Peyer's patch (tissue), 4 donors: ENCODE results near the gene WFS1. TPM values are rescaled to one million over a fixed set of nuclear protein-coding genes. Genes with fewer than 3 reads are reported as not detected.

Experiments used
- DNase-seq, 3 donors: peaks; one replicate each; pipeline ENCODE4 v3.0.0-alpha.2; 2017 to 2019
- H3K27ac ChIP-seq, 4 donors: fragments of 200-600 bp; sonication (generic); one replicate each; pipeline ENCODE4 v1.5.1; 2016 to 2019
- H3K27me3 ChIP-seq, 2 donors: fragments of 200-600 bp; sonication (generic); one replicate each; pipeline ENCODE4 v1.5.1; 2019
- H3K36me3 ChIP-seq, 3 donors: fragments of 200-600 bp; sonication (generic); one replicate each; pipeline ENCODE4 v1.5.1; 2016 to 2019
- H3K4me1 ChIP-seq, 4 donors: fragments of 200-600 bp; sonication (generic); one replicate each; pipeline ENCODE4 v1.5.1; 2016 to 2019
- H3K4me3 ChIP-seq, 4 donors: fragments of 200-600 bp; sonication (generic); 1 replicate in 3 of 4; 2 replicates in 1 of 4; pipeline ENCODE4 v1.5.1; 2016 to 2019; ENCODE audit warnings: mild to moderate bottlenecking in 1 of 4
- H3K9me3 ChIP-seq, 4 donors: fragments of 200-600 bp; sonication (generic); one replicate each; pipeline ENCODE4 v1.5.1; 2016 to 2019; ENCODE audit warnings: mild to moderate bottlenecking in 1 of 4
- POLR2A ChIP-seq, 2 donors: fragments of 450-650 bp; IDR thresholded peaks; one replicate each; pipeline ENCODE4 v1.5.1; 2017; ENCODE audit warnings: antibody characterized with exemption in 2 of 2, mild to moderate bottlenecking in 2 of 2, moderate library complexity in 2 of 2
- total RNA-seq, 4 donors: library from RNA; depleted of rRNA; stranded (reverse); fragments of >200 nt; gene quantifications; one replicate each; pipeline ENCODE4 v1.1.0, GENCODE V29; 2016
- TF ChIP-seq, protein P1 (sequence below), 6 experiments: fragments of 450-650 bp in 4 of 6; fragments of 200-600 bp in 2 of 6; sonication (generic) in 1 of 6; IDR thresholded peaks; one replicate each; pipeline ENCODE4 v1.5.1; 2017 to 2019; ENCODE audit warnings: antibody characterized with exemption in 6 of 6, mild to moderate bottlenecking in 3 of 6, moderate library complexity in 1 of 6

WFS1 gene
- total RNA-seq, 4 donors from 2014 or later: 10.0 to 39.6 (median 30.0) TPM

DNA sequence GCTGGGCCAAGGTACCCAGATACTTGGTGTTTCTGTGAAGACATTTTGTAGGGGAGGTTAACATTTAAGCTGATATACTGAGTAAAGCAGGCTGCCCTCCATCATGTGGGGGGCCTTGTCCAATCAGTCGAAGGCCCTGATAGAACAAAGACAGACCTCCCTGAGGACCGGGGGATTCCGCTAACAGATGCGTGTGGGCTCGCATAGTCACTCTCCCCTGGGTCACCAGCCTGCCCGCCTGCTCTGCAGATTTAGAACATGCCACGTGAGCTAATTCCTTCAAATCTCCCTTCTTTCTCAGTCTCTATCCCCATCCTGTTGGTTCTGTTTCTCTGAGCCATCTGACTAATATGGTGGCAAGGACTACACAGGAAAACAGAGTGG is 60.7 kb downstream of the WFS1 start:
- H3K4me3 ChIP-seq: no peak overlapping the region
- no peak for TF ChIP-seq POLR2A (IDR thresholded peaks at IDR 0.05)
- TF ChIP-seq, protein P1, sequence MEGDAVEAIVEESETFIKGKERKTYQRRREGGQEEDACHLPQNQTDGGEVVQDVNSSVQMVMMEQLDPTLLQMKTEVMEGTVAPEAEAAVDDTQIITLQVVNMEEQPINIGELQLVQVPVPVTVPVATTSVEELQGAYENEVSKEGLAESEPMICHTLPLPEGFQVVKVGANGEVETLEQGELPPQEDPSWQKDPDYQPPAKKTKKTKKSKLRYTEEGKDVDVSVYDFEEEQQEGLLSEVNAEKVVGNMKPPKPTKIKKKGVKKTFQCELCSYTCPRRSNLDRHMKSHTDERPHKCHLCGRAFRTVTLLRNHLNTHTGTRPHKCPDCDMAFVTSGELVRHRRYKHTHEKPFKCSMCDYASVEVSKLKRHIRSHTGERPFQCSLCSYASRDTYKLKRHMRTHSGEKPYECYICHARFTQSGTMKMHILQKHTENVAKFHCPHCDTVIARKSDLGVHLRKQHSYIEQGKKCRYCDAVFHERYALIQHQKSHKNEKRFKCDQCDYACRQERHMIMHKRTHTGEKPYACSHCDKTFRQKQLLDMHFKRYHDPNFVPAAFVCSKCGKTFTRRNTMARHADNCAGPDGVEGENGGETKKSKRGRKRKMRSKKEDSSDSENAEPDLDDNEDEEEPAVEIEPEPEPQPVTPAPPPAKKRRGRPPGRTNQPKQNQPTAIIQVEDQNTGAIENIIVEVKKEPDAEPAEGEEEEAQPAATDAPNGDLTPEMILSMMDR (IDR thresholded peaks at IDR 0.05): no peak
- H3K36me3 ChIP-seq: no peaks in the 10 kb centered on the region
- no peaks in the 10 kb centered on the region for H3K4me1 ChIP-seq
- no peak for DNase-seq
- H3K27ac ChIP-seq: no peak overlapping the region
- no peaks in the 10 kb centered on the region for H3K9me3 ChIP-seq
- no peaks in the 10 kb centered on the region for H3K27me3 ChIP-seq

DNA sequence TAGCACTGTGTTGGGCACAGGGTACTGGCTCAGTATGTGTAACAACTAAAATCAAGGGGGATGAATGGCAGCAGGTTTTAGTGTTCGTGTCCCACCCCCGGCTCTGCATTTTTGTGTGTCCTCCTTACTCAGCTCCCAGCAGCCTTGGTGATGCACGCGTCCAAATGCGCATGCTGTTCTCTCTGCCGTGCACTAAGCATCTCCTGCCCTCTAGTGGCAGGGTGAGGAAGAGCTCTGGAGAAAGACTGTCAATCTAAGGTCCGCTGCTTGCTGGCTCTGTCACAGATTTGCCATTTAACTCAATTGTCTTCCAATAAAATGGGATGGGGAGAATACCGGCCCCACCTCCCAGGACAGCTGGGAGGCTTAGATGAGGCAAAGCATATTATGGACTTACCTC is 61.4 kb downstream of the WFS1 start:
- H3K4me3 ChIP-seq: no peak overlapping the region
- H3K36me3 ChIP-seq: no peaks in the 10 kb centered on the region
- H3K27me3 ChIP-seq: no peaks in the 10 kb centered on the region
- no peak overlapping the region for H3K27ac ChIP-seq
- DNase-seq: peak in 1 of 3 donors; percentile 56
- TF ChIP-seq POLR2A (IDR thresholded peaks at IDR 0.05): no peak
- TF ChIP-seq, protein P1 (IDR thresholded peaks at IDR 0.05): peak in 4 of 6 experiments; percentile 42 to 53 (median 50)
- no peaks in the 10 kb centered on the region for H3K4me1 ChIP-seq
- H3K9me3 ChIP-seq: no peaks in the 10 kb centered on the region

DNA sequence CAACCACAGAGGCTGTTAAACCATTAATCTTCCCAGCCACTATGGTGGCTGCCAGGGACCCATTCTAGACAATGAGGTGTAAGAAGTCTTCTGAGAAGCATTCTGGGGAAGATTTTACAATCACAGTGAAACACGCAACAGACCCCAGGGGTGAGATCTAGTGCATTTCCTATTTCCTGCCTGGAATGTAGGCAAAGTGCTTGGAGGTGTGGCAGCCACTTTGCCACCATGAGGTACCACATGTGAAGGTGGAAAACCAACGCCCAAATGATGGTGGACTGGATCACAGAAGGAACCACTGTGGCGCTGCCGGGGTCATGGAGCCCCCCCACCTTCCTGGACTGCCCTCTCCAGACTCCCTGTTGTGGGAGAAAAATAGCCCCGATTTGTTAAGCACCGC is 61.8 kb downstream of the WFS1 start:
- H3K27ac ChIP-seq: no peak overlapping the region
- H3K27me3 ChIP-seq: no peaks in the 10 kb centered on the region
- no peak for TF ChIP-seq POLR2A (IDR thresholded peaks at IDR 0.05)
- TF ChIP-seq, protein P1 (IDR thresholded peaks at IDR 0.05): no peak
- no peak for DNase-seq
- H3K36me3 ChIP-seq: no peaks in the 10 kb centered on the region
- no peak overlapping the region for H3K4me3 ChIP-seq
- no peaks in the 10 kb centered on the region for H3K9me3 ChIP-seq
- no peaks in the 10 kb centered on the region for H3K4me1 ChIP-seq

DNA sequence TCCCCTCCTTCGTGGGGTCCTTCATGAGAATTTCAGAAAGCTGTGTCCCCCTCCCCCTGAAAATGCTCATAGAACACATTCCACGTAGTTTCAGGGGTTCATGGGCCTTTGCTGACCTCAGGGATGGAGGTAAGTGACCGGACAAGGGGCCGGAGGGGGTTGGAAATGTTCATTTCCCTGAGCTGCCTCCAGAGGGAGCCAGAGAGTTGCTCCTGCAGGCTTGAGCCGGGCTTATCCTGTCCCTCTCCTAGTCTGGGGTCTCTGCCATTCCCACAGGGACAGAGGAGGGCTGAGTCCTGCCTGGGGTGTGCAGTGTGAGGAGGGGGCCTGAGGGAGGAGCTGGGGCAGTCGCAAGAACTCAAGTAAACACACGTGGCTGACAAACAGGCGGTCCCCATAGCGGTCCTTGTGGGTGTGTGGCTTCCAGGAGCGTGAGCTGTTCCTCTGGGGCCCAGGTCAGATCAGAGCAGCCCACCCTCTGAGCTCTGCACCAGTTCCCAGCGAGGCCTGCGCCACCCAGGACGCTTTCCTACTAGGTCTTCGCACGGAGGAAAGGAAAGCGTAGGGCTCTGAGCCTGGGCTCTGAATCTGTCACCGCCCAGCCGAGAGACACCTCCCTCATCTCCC is 62.5 kb downstream of the WFS1 start:
- peak in 1 of 3 donors; percentile 53 for DNase-seq
- TF ChIP-seq POLR2A (IDR thresholded peaks at IDR 0.05): no peak
- TF ChIP-seq, protein P1 (IDR thresholded peaks at IDR 0.05): peak in 4 of 6 experiments; percentile 45 to 52 (median 52)

DNA sequence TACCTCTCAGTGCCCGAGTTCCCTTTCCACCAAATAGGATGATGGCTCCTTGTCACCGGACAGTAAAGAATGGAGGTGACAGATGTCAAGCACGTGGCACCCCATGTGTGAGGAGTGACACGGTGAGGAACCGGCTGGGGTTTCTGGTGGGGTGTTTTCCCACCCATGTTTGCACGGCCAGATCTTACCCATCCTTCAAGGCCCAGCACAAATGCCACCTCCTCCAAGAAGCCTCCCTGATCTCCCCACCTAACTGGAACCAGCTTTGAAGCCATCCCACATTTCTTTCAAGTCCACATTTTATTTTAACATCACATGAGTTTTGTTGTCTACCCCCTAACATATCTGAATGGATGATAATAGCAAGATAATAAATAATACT is 63.0 kb downstream of the WFS1 start:
- Histone ChIP-seq H3K36me3 (no peaks in the 10 kb centered on the region), H3K4me1 (no peaks in the 10 kb centered on the region), H3K4me3 (no peak overlapping the region), H3K9me3 (no peaks in the 10 kb centered on the region), H3K27me3 (no peaks in the 10 kb centered on the region), H3K27ac (no peak overlapping the region)
- no peak for DNase-seq
- TF ChIP-seq, protein P1 (IDR thresholded peaks at IDR 0.05): no peak
- no peak for TF ChIP-seq POLR2A (IDR thresholded peaks at IDR 0.05)

More for the DNA sequence above, 62.5 kb downstream of the WFS1 start:
- H3K27ac ChIP-seq: no peak overlapping the region
- H3K4me1 ChIP-seq: no peaks in the 10 kb centered on the region
- no peak overlapping the region for H3K4me3 ChIP-seq
- no peaks in the 10 kb centered on the region for H3K9me3 ChIP-seq
- no peaks in the 10 kb centered on the region for H3K36me3 ChIP-seq
- no peaks in the 10 kb centered on the region for H3K27me3 ChIP-seq
